GM12878 (cell line): ENCODE measurements around the gene HOXB3. TPM values are rescaled to one million over a fixed set of nuclear protein-coding genes. Genes with fewer than 3 reads are reported as not detected.

ENCODE experiments used
- ATAC-seq: fragments of 200-7000 bp; cut with Tn5 transposase; 3 replicates; pipeline ENCODE4 v1.9.1; 2020; ENCODE audit warnings: mild to moderate bottlenecking, moderate library complexity
- BruUV-seq: library from RNA; stranded (reverse); fragments of 400-500 nt; replicated peaks from 2 replicates; lab custom pipeline; 2021; lab: Mats Ljungman, UMichigan
- CTCF ChIA-PET: fragments of 300-600 bp; sonication (Branson Sonifier 250); formaldehyde crosslinking; extraction: SDS; loops from one replicate; lab custom pipeline; 2021; ENCODE audit warnings: inconsistent platforms; lab: Yijun Ruan, JAX
- POLR2A ChIA-PET: fragments of 350-600 bp; formaldehyde crosslinking; extraction: SDS; loops from one replicate; lab custom pipeline; 2021; ENCODE audit warnings: inconsistent platforms; lab: Charles Lee
- RAD21 ChIA-PET: fragments of 300-600 bp; sonication (Branson Sonifier 250); formaldehyde crosslinking; loops from one replicate; lab custom pipeline; 2023; ENCODE audit warnings: antibody characterized with exemption; ENCODE audit not compliant: unreplicated experiment; lab: Charles Lee
- SMC1A ChIA-PET: fragments of 300-600 bp; sonication (Branson Sonifier 250); formaldehyde crosslinking; loops from one replicate; lab custom pipeline; 2023; ENCODE audit not compliant: unreplicated experiment, uncharacterized antibody; lab: Charles Lee
- DNase-seq: peaks from one replicate; pipeline ENCODE4 v3.0.0-alpha.2; 2011; ENCODE audit warnings: low read depth, low spot score
- FAIRE-seq: peaks from 3 replicates; lab custom pipeline; 2011; peaks lifted over from hg19 to GRCh38; lab: Jason Lieb, UNC
- H2AFZ ChIP-seq: 2 replicates; pipeline ENCODE4 v1.6.0; 2011; ENCODE audit warnings: low read depth, low read length, control low read depth; ENCODE audit not compliant: control insufficient read depth
- H3K27ac ChIP-seq: 2 replicates; pipeline ENCODE4 v1.5.1; 2011; ENCODE audit warnings: control low read depth; ENCODE audit not compliant: control insufficient read depth, insufficient read depth
- H3K27me3 ChIP-seq, 2 experiments: replicated peaks in 1 of 2; 2 replicates each; pipeline versions ENCODE4 v1.6.0 to v1.6.1; 2011; ENCODE audit warnings: low read length in 1 of 2; ENCODE audit not compliant: control insufficient read depth in 2 of 2, insufficient read depth in 2 of 2
- H3K36me3 ChIP-seq, 2 experiments: 2 replicates each; pipeline ENCODE4 v1.5.1; 2011; ENCODE audit warnings: low read length in 1 of 2; ENCODE audit not compliant: control insufficient read depth in 2 of 2, insufficient read depth in 2 of 2
- H3K4me1 ChIP-seq: 2 replicates; pipeline ENCODE4 v1.6.1; 2011; ENCODE audit warnings: mild to moderate bottlenecking, low read length, moderate library complexity, mixed read lengths; ENCODE audit not compliant: control insufficient read depth, insufficient read depth
- H3K4me2 ChIP-seq: 2 replicates; pipeline ENCODE4 v1.6.0; 2011; ENCODE audit warnings: control low read depth; ENCODE audit not compliant: control insufficient read depth, insufficient read depth
- H3K4me3 ChIP-seq: fragments of 200-600 bp; sonication (generic); 2 replicates; pipeline ENCODE4 v1.5.1; 2016
- H3K79me2 ChIP-seq: 2 replicates; pipeline ENCODE4 v1.6.0; 2011; ENCODE audit warnings: low read length; ENCODE audit not compliant: control insufficient read depth, insufficient read depth
- H3K9ac ChIP-seq: 2 replicates; pipeline ENCODE4 v1.8.0; 2011; ENCODE audit warnings: low read length, control low read depth, mixed read lengths; ENCODE audit not compliant: control insufficient read depth, insufficient read depth
- H3K9me3 ChIP-seq: replicated peaks from 3 replicates; pipeline ENCODE4 v1.5.1; 2011; ENCODE audit warnings: mild to moderate bottlenecking, low read length; ENCODE audit not compliant: control insufficient read depth, insufficient read depth
- H4K20me1 ChIP-seq: 2 replicates; pipeline ENCODE4 v1.6.0; 2011; ENCODE audit not compliant: control insufficient read depth, insufficient read depth
- POLR2A ChIP-seq: IDR thresholded peaks from 2 replicates; pipeline ENCODE4 v1.6.1; 2011; ENCODE audit warnings: low read depth, mild to moderate bottlenecking, low read length
- SP1 ChIP-seq: IDR thresholded peaks from one replicate; pipeline ENCODE4 v1.6.1; 2011; ENCODE audit warnings: low read depth, low read length
- WGBS: methylation state at CpG from one replicate; pipeline ENCODE4 v1.1.6; 2016; ENCODE audit warnings: low lambda C conversion rate; ENCODE audit not compliant: insufficient replicate concordance, insufficient coverage; ENCODE audit errors: missing lambda C conversion rate; 5-methylcytosine and 5-hydroxymethylcytosine counted together
- in situ Hi-C: fragments of 300-500 bp; cut with MboI; formaldehyde crosslinking; loops from 9 replicates; pipeline ENCODE4 v1.14.3; 2018; ENCODE audit warnings: mixed read lengths
- intact Hi-C: fragments of 100-400 bp; cut with micrococcal nuclease; formaldehyde crosslinking; loops from one replicate; pipeline ENCODE4 v1.14.2; 2022; ENCODE audit not compliant: unreplicated experiment
- microRNA counts: library from miRNA; unstranded; fragments of <30 nt; microRNA quantifications from one replicate; lab custom pipeline; 2016
- microRNA-seq: library from miRNA; unstranded; fragments of <30 nt; microRNA quantifications from one replicate; pipeline ENCODE4, GENCODE V29; 2018
- polyA plus RNA-seq, 11 experiments: library from polyadenylated mRNA; depleted of rRNA in 4 of 11; unstranded in 6 of 11; stranded (reverse) in 5 of 11; fragments of >200 nt; fragmentation: Nextera tagmentation in 4 of 11; fragmentation: Illumina TruSeq in 1 of 11; extraction: Ambion mirVana in 4 of 11; extraction: Trizol in 1 of 11; gene quantifications; 1 replicate in 1 of 11; 2 replicates in 10 of 11; pipeline versions ENCODE4 v1.2.1 to v1.2.3, GENCODE V29; 2011 to 2016; ENCODE audit warnings: inconsistent platforms in 2 of 11, missing spikeins in 2 of 11, low read depth in 1 of 11
- small RNA-seq: library from RNA; depleted of rRNA; stranded (forward); fragments of <200 nt; gene quantifications from one replicate; pipeline ENCODE3, GENCODE V24; 2014
- total RNA-seq, 4 experiments: library from RNA; depleted of rRNA in 3 of 4; stranded (reverse); fragments of >200 nt in 3 of 4; fragmentation: Illumina TruSeq in 1 of 4; extraction: Trizol in 1 of 4; gene quantifications; 2 replicates each; pipeline versions ENCODE4 v1.2.1 to v1.2.3, GENCODE V29; 2013 to 2021

Gene HOXB3
- total and polyA plus RNA-seq, 10 of the 15 experiments (the other 5 are each of a cell fraction or from before 2014, with no cell fraction given), result 0.19 to 7.7 (median 2.9) TPM

GRCh38 chr17:48499248-48499647 lies 90.8 kb downstream of the HOXB3 start:
- Histone ChIP-seq H4K20me1 (no peaks in the 10 kb centered on the region), H3K4me3 (no peak overlapping the region), H3K9me3 (no peaks in the 10 kb centered on the region), H2AFZ (no peak overlapping the region), H3K4me1 (no peaks in the 10 kb centered on the region), H3K9ac (no peak overlapping the region), H3K36me3 (no peaks in the 10 kb centered on the region), H3K27me3 (no peaks in the 10 kb centered on the region), H3K27ac (no peak overlapping the region), H3K79me2 (no peaks in the 10 kb centered on the region), H3K4me2 (no peak overlapping the region)
- POLR2A ChIA-PET, result interaction anchor here (0.6 kb wide), 1 partner anchor 36 kb away, joined by 5 read pairs; no protein-coding TSS in a partner anchor
- RAD21 ChIA-PET, result interaction anchor here (0.9 to 1.5 kb wide), 3 partner anchors 14 to 108 kb away, joined by 3 to 4 read pairs (median 3); no protein-coding TSS in a partner anchor
- no peak for TF ChIP-seq POLR2A
- TF ChIP-seq SP1, result no peak
- in situ Hi-C loops (no loop called here), intact Hi-C loops (no loop called here)
- CTCF ChIA-PET, result interaction anchor here (1.0 to 1.1 kb wide), 3 partner anchors 43 to 94 kb away, joined by 3 to 4 read pairs (median 3); partner anchors contain the start of gene HOXB5
- DNase-seq (no peak), FAIRE-seq (no peak), ATAC-seq (no peak)
- SMC1A ChIA-PET, result interaction anchor here (0.8 to 2.6 kb wide), 6 partner anchors 13 to 133 kb away, joined by 3 to 9 read pairs (median 4); partner anchors contain the start of gene HOXB5
- no TSS peak for BruUV-seq
- 83% methylated on average over 3 of the region's 3 CpGs for WGBS

MicroRNAs within 50 kb of the gene (microRNA counts, 767-probe panel; counts per million panel counts)
- 2,452 counts per million, percentile 83 among the panel's probes with 10 or more counts for microRNA hsa-miR-10a-5p (lab: Ali Mortazavi, UCI)

Small RNA genes within 50 kb of the gene (microRNA-seq; reads per million reads assigned to microRNA genes)
- 5.8 reads per million, percentile 33 among the genes with 10 or more reads in this experiment for gene MIR196A1

Small RNA genes within 50 kb of the gene (small RNA-seq; reads per million reads assigned to genes)
- not detected for gene MIR196A1

Other genes starting within 250 kb of the HOXB3 start
Only the 7 nearest of the 14 such genes appear.
- gene HOXB2, start 45.1 kb downstream of the HOXB3 start, total RNA-seq (2014; rRNA removed), result 1.4 and 2.0 TPM in 2 replicates
- 1.7 and 1.8 TPM in 2 replicates for gene HOXB2, start 45.1 kb downstream of the HOXB3 start, total RNA-seq (2014; rRNA removed; fragmentation: Illumina TruSeq; extraction: Trizol)
- gene HOXB2, start 45.1 kb downstream of the HOXB3 start, total RNA-seq (2021), result 6.3 and 6.7 TPM in 2 replicates
- 0.42 and 0.48 TPM in 2 replicates for gene HOXB2, start 45.1 kb downstream of the HOXB3 start, polyA plus RNA-seq (2011; rRNA removed)
- gene HOXB2, start 45.1 kb downstream of the HOXB3 start, polyA plus RNA-seq (2014; fragmentation: Illumina TruSeq; extraction: Trizol), result 2.6 and 3.6 TPM in 2 replicates
- under 1 TPM; 0.16 to 0.88 TPM for gene HOXB2, start 45.1 kb downstream of the HOXB3 start, polyA plus RNA-seq (2014; fragmentation: Nextera tagmentation; extraction: Ambion mirVana)
- gene HOXB2, start 45.1 kb downstream of the HOXB3 start, polyA plus RNA-seq (2014; rRNA removed), result 8.8 and 9.2 TPM in 2 replicates
- gene HOXB2, start 45.1 kb downstream of the HOXB3 start, polyA plus RNA-seq (2016; fragmentation: Nextera tagmentation; extraction: Ambion mirVana), result 1 to 10 TPM; 3.1 to 4.1 TPM
- gene HOXB4, start 11.9 kb downstream of the HOXB3 start, total RNA-seq (2014; rRNA removed), result 3.3 and 3.7 TPM in 2 replicates
- gene HOXB4, start 11.9 kb downstream of the HOXB3 start, total RNA-seq (2014; rRNA removed; fragmentation: Illumina TruSeq; extraction: Trizol), result 2.3 and 2.5 TPM in 2 replicates
- 5.8 and 6.2 TPM in 2 replicates for gene HOXB4, start 11.9 kb downstream of the HOXB3 start, total RNA-seq (2021)
- gene HOXB4, start 11.9 kb downstream of the HOXB3 start, polyA plus RNA-seq (2011; rRNA removed), result 2.4 and 3.4 TPM in 2 replicates
- gene HOXB4, start 11.9 kb downstream of the HOXB3 start, polyA plus RNA-seq (2014; fragmentation: Illumina TruSeq; extraction: Trizol), result 2.3 and 4.6 TPM in 2 replicates
- gene HOXB4, start 11.9 kb downstream of the HOXB3 start, polyA plus RNA-seq (2014; fragmentation: Nextera tagmentation; extraction: Ambion mirVana), result under 1 TPM; 0.35 to 0.60 TPM
- gene HOXB4, start 11.9 kb downstream of the HOXB3 start, polyA plus RNA-seq (2014; rRNA removed), result 3.6 and 4.3 TPM in 2 replicates
- gene HOXB4, start 11.9 kb downstream of the HOXB3 start, polyA plus RNA-seq (2016; fragmentation: Nextera tagmentation; extraction: Ambion mirVana), result 1 to 10 TPM; 1.0 to 1.2 TPM
- not detected in 2 replicates for gene HOXB5, start 3.5 kb upstream of the HOXB3 start, total RNA-seq (2014; rRNA removed)
- not detected in 2 replicates for gene HOXB5, start 3.5 kb upstream of the HOXB3 start, total RNA-seq (2014; rRNA removed; fragmentation: Illumina TruSeq; extraction: Trizol)
- not detected in 2 replicates for gene HOXB5, start 3.5 kb upstream of the HOXB3 start, total RNA-seq (2021)
- not detected in 2 replicates for gene HOXB5, start 3.5 kb upstream of the HOXB3 start, polyA plus RNA-seq (2011; rRNA removed)
- not detected in 2 replicates for gene HOXB5, start 3.5 kb upstream of the HOXB3 start, polyA plus RNA-seq (2014; fragmentation: Illumina TruSeq; extraction: Trizol)
- gene HOXB5, start 3.5 kb upstream of the HOXB3 start, polyA plus RNA-seq (2014; fragmentation: Nextera tagmentation; extraction: Ambion mirVana), result not detected
- gene HOXB5, start 3.5 kb upstream of the HOXB3 start, polyA plus RNA-seq (2014; rRNA removed), result not detected in 2 replicates
- gene HOXB5, start 3.5 kb upstream of the HOXB3 start, polyA plus RNA-seq (2016; fragmentation: Nextera tagmentation; extraction: Ambion mirVana), result not detected
- gene HOXB6, start 14.7 kb upstream of the HOXB3 start, total RNA-seq (2014; rRNA removed), result 0.05 and 0.06 TPM in 2 replicates
- 0.09 TPM in 1 of 2 replicates, not detected in the other for gene HOXB6, start 14.7 kb upstream of the HOXB3 start, total RNA-seq (2014; rRNA removed; fragmentation: Illumina TruSeq; extraction: Trizol)
- gene HOXB6, start 14.7 kb upstream of the HOXB3 start, total RNA-seq (2021), result 0.13 and 0.24 TPM in 2 replicates
- gene HOXB6, start 14.7 kb upstream of the HOXB3 start, polyA plus RNA-seq (2011; rRNA removed), result 0.10 TPM in 1 of 2 replicates, not detected in the other
- gene HOXB6, start 14.7 kb upstream of the HOXB3 start, polyA plus RNA-seq (2014; fragmentation: Illumina TruSeq; extraction: Trizol), result 0.07 TPM in 1 of 2 replicates, not detected in the other
- under 1 TPM in 1 of 2 experiments, not detected in 1; 0.04 TPM for gene HOXB6, start 14.7 kb upstream of the HOXB3 start, polyA plus RNA-seq (2014; fragmentation: Nextera tagmentation; extraction: Ambion mirVana)
- gene HOXB6, start 14.7 kb upstream of the HOXB3 start, polyA plus RNA-seq (2014; rRNA removed), result 0.22 and 0.51 TPM in 2 replicates
- under 1 TPM in 1 of 2 experiments, not detected in 1; 0.13 TPM for gene HOXB6, start 14.7 kb upstream of the HOXB3 start, polyA plus RNA-seq (2016; fragmentation: Nextera tagmentation; extraction: Ambion mirVana)
- 3.2 and 4.2 TPM in 2 replicates for gene HOXB7, start 20.8 kb upstream of the HOXB3 start, total RNA-seq (2014; rRNA removed)
- 3.6 and 5.8 TPM in 2 replicates for gene HOXB7, start 20.8 kb upstream of the HOXB3 start, total RNA-seq (2014; rRNA removed; fragmentation: Illumina TruSeq; extraction: Trizol)
- 4.0 and 4.5 TPM in 2 replicates for gene HOXB7, start 20.8 kb upstream of the HOXB3 start, total RNA-seq (2021)
- gene HOXB7, start 20.8 kb upstream of the HOXB3 start, polyA plus RNA-seq (2011; rRNA removed), result 7.4 and 8.3 TPM in 2 replicates
- gene HOXB7, start 20.8 kb upstream of the HOXB3 start, polyA plus RNA-seq (2014; fragmentation: Illumina TruSeq; extraction: Trizol), result 1.3 and 3.7 TPM in 2 replicates
- 1 to 10 TPM; 2.8 to 3.4 TPM for gene HOXB7, start 20.8 kb upstream of the HOXB3 start, polyA plus RNA-seq (2014; fragmentation: Nextera tagmentation; extraction: Ambion mirVana)
- 5.1 and 7.0 TPM in 2 replicates for gene HOXB7, start 20.8 kb upstream of the HOXB3 start, polyA plus RNA-seq (2014; rRNA removed)
- 1 to 10 TPM; 4.3 to 4.8 TPM for gene HOXB7, start 20.8 kb upstream of the HOXB3 start, polyA plus RNA-seq (2016; fragmentation: Nextera tagmentation; extraction: Ambion mirVana)
- gene HOXB8, start 25.1 kb upstream of the HOXB3 start, total RNA-seq (2014; rRNA removed), result not detected in 2 replicates
- gene HOXB8, start 25.1 kb upstream of the HOXB3 start, total RNA-seq (2014; rRNA removed; fragmentation: Illumina TruSeq; extraction: Trizol), result not detected in 2 replicates
- gene HOXB8, start 25.1 kb upstream of the HOXB3 start, total RNA-seq (2021), result 0.21 TPM in 1 of 2 replicates, not detected in the other
- not detected in 2 replicates for gene HOXB8, start 25.1 kb upstream of the HOXB3 start, polyA plus RNA-seq (2011; rRNA removed)
- not detected in 2 replicates for gene HOXB8, start 25.1 kb upstream of the HOXB3 start, polyA plus RNA-seq (2014; fragmentation: Illumina TruSeq; extraction: Trizol)
- gene HOXB8, start 25.1 kb upstream of the HOXB3 start, polyA plus RNA-seq (2014; fragmentation: Nextera tagmentation; extraction: Ambion mirVana), result not detected
- gene HOXB8, start 25.1 kb upstream of the HOXB3 start, polyA plus RNA-seq (2014; rRNA removed), result not detected in 2 replicates
- not detected for gene HOXB8, start 25.1 kb upstream of the HOXB3 start, polyA plus RNA-seq (2016; fragmentation: Nextera tagmentation; extraction: Ambion mirVana)
- gene HOXB9, start 36.1 kb upstream of the HOXB3 start, total RNA-seq (2014; rRNA removed), result not detected in 2 replicates
- 0.04 and 0.05 TPM in 2 replicates for gene HOXB9, start 36.1 kb upstream of the HOXB3 start, total RNA-seq (2014; rRNA removed; fragmentation: Illumina TruSeq; extraction: Trizol)
- 0.13 and 0.16 TPM in 2 replicates for gene HOXB9, start 36.1 kb upstream of the HOXB3 start, total RNA-seq (2021)
- 0.49 and 0.69 TPM in 2 replicates for gene HOXB9, start 36.1 kb upstream of the HOXB3 start, polyA plus RNA-seq (2011; rRNA removed)
- 0.01 TPM in 1 of 2 replicates, not detected in the other for gene HOXB9, start 36.1 kb upstream of the HOXB3 start, polyA plus RNA-seq (2014; fragmentation: Illumina TruSeq; extraction: Trizol)
- gene HOXB9, start 36.1 kb upstream of the HOXB3 start, polyA plus RNA-seq (2014; fragmentation: Nextera tagmentation; extraction: Ambion mirVana), result not detected
- gene HOXB9, start 36.1 kb upstream of the HOXB3 start, polyA plus RNA-seq (2014; rRNA removed), result 0.09 TPM in 1 of 2 replicates, not detected in the other
- not detected for gene HOXB9, start 36.1 kb upstream of the HOXB3 start, polyA plus RNA-seq (2016; fragmentation: Nextera tagmentation; extraction: Ambion mirVana)